HepG2 (cell line): ENCODE results near the gene ECHS1. TPM values are rescaled to one million over a fixed set of nuclear protein-coding genes. Genes with fewer than 3 reads are reported as not detected.

Source experiments
- CBX5 ChIP-seq: sonication (generic); formaldehyde crosslinking; IDR thresholded peaks from 2 replicates; pipeline ENCODE4 v1.4.0; 2020; ENCODE audit warnings: missing genetic modification reagents, borderline replicate concordance
- CCDC6 ChIP-seq: sonication (generic); formaldehyde crosslinking; IDR thresholded peaks from 2 replicates; pipeline ENCODE4 v1.8.1; 2022; ENCODE audit warnings: mild to moderate bottlenecking, missing genetic modification reagents, moderate library complexity
- CHD4 ChIP-seq: fragments of 200-600 bp; sonication (generic); IDR thresholded peaks from 2 replicates; pipeline ENCODE4 v1.7.0; 2017; ENCODE audit warnings: mild to moderate bottlenecking, low read length, borderline replicate concordance
- GPBP1L1 ChIP-seq: sonication (generic); formaldehyde crosslinking; IDR thresholded peaks from 2 replicates; pipeline ENCODE4 v1.5.0; 2020; ENCODE audit warnings: mild to moderate bottlenecking, missing genetic modification reagents
- HNRNPLL ChIP-seq: fragments of 200-400 bp; formaldehyde crosslinking; IDR thresholded peaks from 2 replicates; pipeline ENCODE4 v1.6.1; 2017; ENCODE audit warnings: mild to moderate bottlenecking, low read depth, low read length; ENCODE audit not compliant: poor library complexity, severe bottlenecking
- HOMEZ ChIP-seq: IDR thresholded peaks from 2 replicates; pipeline ENCODE4 v1.6.1; 2016; ENCODE audit warnings: low read depth
- HOXA3 ChIP-seq: sonication (generic); formaldehyde crosslinking; IDR thresholded peaks from 2 replicates; pipeline ENCODE4 v1.5.0; 2020; ENCODE audit warnings: missing genetic modification reagents
- KDM4B ChIP-seq: sonication (generic); formaldehyde crosslinking; IDR thresholded peaks from 2 replicates; pipeline ENCODE4 v1.4.0; 2020; ENCODE audit warnings: missing genetic modification reagents
- MBNL3 ChIP-seq: fragments of 250-450 bp; sonication (Bioruptor Pico); conservative IDR thresholded peaks from 2 replicates; pipeline ENCODE4 v1.8.0; 2022; ENCODE audit warnings: mild to moderate bottlenecking, inconsistent platforms
- SRSF4 ChIP-seq: fragments of 200-400 bp; formaldehyde crosslinking; IDR thresholded peaks from one replicate; pipeline ENCODE4 v1.6.1; 2018; ENCODE audit warnings: mild to moderate bottlenecking, low read depth, low read length, moderate library complexity; ENCODE audit not compliant: poor library complexity, severe bottlenecking
- SRSF9 ChIP-seq: fragments of 200-400 bp; formaldehyde crosslinking; IDR thresholded peaks from 2 replicates; pipeline ENCODE4 v1.6.1; 2018; ENCODE audit warnings: borderline replicate concordance, mild to moderate bottlenecking, low read depth, low read length; ENCODE audit not compliant: insufficient read depth, poor library complexity, severe bottlenecking
- TAF1 ChIP-seq: sonication (generic); formaldehyde crosslinking; IDR thresholded peaks from 2 replicates; pipeline ENCODE4 v1.4.0; 2020; ENCODE audit warnings: missing genetic modification reagents
- THAP8 ChIP-seq: sonication (generic); formaldehyde crosslinking; IDR thresholded peaks from 2 replicates; pipeline ENCODE4 v1.5.1; 2020; ENCODE audit warnings: missing genetic modification reagents, mild to moderate bottlenecking, borderline replicate concordance
- WIZ ChIP-seq: sonication (generic); formaldehyde crosslinking; IDR thresholded peaks from 2 replicates; pipeline ENCODE4 v1.5.1; 2020; ENCODE audit warnings: mild to moderate bottlenecking, missing genetic modification reagents
- ZBTB2 ChIP-seq: sonication (generic); formaldehyde crosslinking; IDR thresholded peaks from 2 replicates; pipeline ENCODE4 v1.8.0; 2022; ENCODE audit warnings: low read depth, missing genetic modification reagents
- ZKSCAN8 ChIP-seq: IDR thresholded peaks from 2 replicates; pipeline ENCODE4 v1.6.1; 2016; ENCODE audit warnings: borderline replicate concordance, missing genetic modification reagents, missing compliant biosample characterization
- ZNF292 ChIP-seq: sonication (generic); formaldehyde crosslinking; IDR thresholded peaks from 2 replicates; pipeline ENCODE4 v1.8.1; 2022; ENCODE audit warnings: mild to moderate bottlenecking, low read depth, missing genetic modification reagents, borderline replicate concordance
- ZNF800 ChIP-seq: sonication (generic); formaldehyde crosslinking; IDR thresholded peaks from 2 replicates; pipeline ENCODE4 v1.4.0; 2020; ENCODE audit warnings: missing genetic modification reagents
- ZSCAN25 ChIP-seq: sonication (generic); formaldehyde crosslinking; IDR thresholded peaks from 2 replicates; pipeline ENCODE4 v1.8.0; 2022; ENCODE audit warnings: mild to moderate bottlenecking, missing genetic modification reagents
- ZUFSP ChIP-seq: sonication (generic); formaldehyde crosslinking; IDR thresholded peaks from 2 replicates; pipeline ENCODE4 v1.9.0; 2021; ENCODE audit warnings: missing genetic modification reagents, mild to moderate bottlenecking, borderline replicate concordance
- polyA plus RNA-seq, 8 experiments: library from polyadenylated mRNA; depleted of rRNA in 3 of 8; stranded (reverse) in 7 of 8; unstranded in 1 of 8; fragments of >200 nt; fragmentation: Illumina TruSeq in 4 of 8; extraction: Trizol in 4 of 8; gene quantifications; 2 replicates each; pipeline versions ENCODE4 v1.2.1 to v1.2.3, GENCODE V29; 2011 to 2016; ENCODE audit warnings: low read depth in 4 of 8, missing spikeins in 1 of 8, mixed read lengths in 1 of 8; ENCODE audit not compliant: insufficient read depth in 1 of 8
- total RNA-seq, 5 experiments: library from RNA; depleted of rRNA; stranded (reverse); fragments of >200 nt; fragmentation: Illumina TruSeq; extraction: Trizol; gene quantifications; 2 replicates each; pipeline ENCODE4 v1.2.3, GENCODE V29; 2016; ENCODE audit warnings: low read depth in 1 of 5

ECHS1 gene
- total and polyA plus RNA-seq, 2 of the 13 experiments (the other 11 are each of a cell fraction or from before 2014, with no cell fraction given) = 32.7 to 195 TPM

- TF ChIP-seq CCDC6 (CRISPR knock-in tag) (no peak), SRSF9 (no peak), GPBP1L1 (CRISPR knock-in tag) (no peak), MBNL3 (CRISPR knock-in tag) (no peak), HOMEZ (CRISPR knock-in tag) (no peak), THAP8 (CRISPR knock-in tag) (no peak), ZNF800 (CRISPR knock-in tag) (peak; percentile 80; the same call in 1 of the 2 replicates), ZSCAN25 (peak; percentile 36; the same call in 1 of the 2 replicates), WIZ (CRISPR knock-in tag) (no peak), ZNF292 (CRISPR knock-in tag) (no peak), CHD4 (no peak), TAF1 (no peak), ZKSCAN8 (CRISPR knock-in tag) (no peak), ZBTB2 (CRISPR knock-in tag) (no peak), SRSF4 (no peak), ZUFSP (CRISPR knock-in tag) (no peak), HOXA3 (CRISPR knock-in tag) (peak; percentile 52; the same call in 1 of the 2 replicates), KDM4B (no peak), CBX5 (CRISPR knock-in tag) (no peak), HNRNPLL (peak; percentile 74)
These were observed 43.5 kb downstream of the ECHS1 start (continued) for GRCh38 chr10:133329491-133330202.
